ENCODE data around the gene RHOB. TPM values are rescaled to one million over a fixed set of nuclear protein-coding genes. Genes with fewer than 3 reads are reported as not detected.

Gene RHOB
- total RNA-seq, 4 donors from 2014 or later, result 809 to 1,532 (median 1,203) TPM

GRCh38 chr2:20409039-20409438 is 37.8 kb upstream of the RHOB start:
- H3K27me3 ChIP-seq, result no peaks in the 10 kb centered on the region
- TF ChIP-seq POLR2A (IDR thresholded peaks at IDR 0.05; ENCODE audit: low read depth), result no peak
- no peak for TF ChIP-seq POLR2AphosphoS5 (IDR thresholded peaks at IDR 0.05)
- TF ChIP-seq, protein P1, sequence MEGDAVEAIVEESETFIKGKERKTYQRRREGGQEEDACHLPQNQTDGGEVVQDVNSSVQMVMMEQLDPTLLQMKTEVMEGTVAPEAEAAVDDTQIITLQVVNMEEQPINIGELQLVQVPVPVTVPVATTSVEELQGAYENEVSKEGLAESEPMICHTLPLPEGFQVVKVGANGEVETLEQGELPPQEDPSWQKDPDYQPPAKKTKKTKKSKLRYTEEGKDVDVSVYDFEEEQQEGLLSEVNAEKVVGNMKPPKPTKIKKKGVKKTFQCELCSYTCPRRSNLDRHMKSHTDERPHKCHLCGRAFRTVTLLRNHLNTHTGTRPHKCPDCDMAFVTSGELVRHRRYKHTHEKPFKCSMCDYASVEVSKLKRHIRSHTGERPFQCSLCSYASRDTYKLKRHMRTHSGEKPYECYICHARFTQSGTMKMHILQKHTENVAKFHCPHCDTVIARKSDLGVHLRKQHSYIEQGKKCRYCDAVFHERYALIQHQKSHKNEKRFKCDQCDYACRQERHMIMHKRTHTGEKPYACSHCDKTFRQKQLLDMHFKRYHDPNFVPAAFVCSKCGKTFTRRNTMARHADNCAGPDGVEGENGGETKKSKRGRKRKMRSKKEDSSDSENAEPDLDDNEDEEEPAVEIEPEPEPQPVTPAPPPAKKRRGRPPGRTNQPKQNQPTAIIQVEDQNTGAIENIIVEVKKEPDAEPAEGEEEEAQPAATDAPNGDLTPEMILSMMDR (IDR thresholded peaks at IDR 0.05), result no peak
- TF ChIP-seq EP300 (IDR thresholded peaks at IDR 0.05), result no peak
- H3K27ac ChIP-seq (replicated peaks in 1 of 4), result no peak overlapping the region
- H3K4me3 ChIP-seq, result no peak overlapping the region
- no peak for DNase-seq (ENCODE audit: extremely low spot score)
- no peaks in the 10 kb centered on the region for H3K36me3 ChIP-seq
- peaks cover 0 to 27% (median 18%) of the 10 kb centered on the region in 4 donors for H3K9me3 ChIP-seq
- intact Hi-C loops (cut with DNase I), result no loop called here
- peaks cover 0 to 13% (median 3%) of the 10 kb centered on the region in 4 donors for H3K4me1 ChIP-seq

GRCh38 chr2:20410556-20411277 is 36.2 kb upstream of the RHOB start:
- no peak for DNase-seq (ENCODE audit: extremely low spot score)

GRCh38 chr2:20411361-20411894 is 35.4 kb upstream of the RHOB start:
- Histone ChIP-seq H3K4me1 (peaks cover 0 to 8% (median 0%) of the 10 kb centered on the region in 4 donors), H3K27ac (replicated peaks in 1 of 4) (peak overlapping the region in 1 of 4 donors; percentile 1), H3K27me3 (no peaks in the 10 kb centered on the region), H3K36me3 (no peaks in the 10 kb centered on the region), H3K9me3 (peaks cover 0 to 27% (median 18%) of the 10 kb centered on the region in 4 donors), H3K4me3 (no peak overlapping the region)
- peak; percentile 97 for DNase-seq (ENCODE audit: extremely low spot score)
- 71% methylated on average over 1 of the region's 3 CpGs for WGBS
- intact Hi-C loops (cut with DNase I), result no loop called here
- TF ChIP-seq POLR2A (IDR thresholded peaks at IDR 0.05; ENCODE audit: low read depth) (no peak), EP300 (IDR thresholded peaks at IDR 0.05) (no peak), POLR2AphosphoS5 (IDR thresholded peaks at IDR 0.05) (peak; percentile 65 to 75)
- TF ChIP-seq, protein P1 (IDR thresholded peaks at IDR 0.05), result peak; percentile 84 to 89 (median 89)

More at GRCh38 chr2:20410556-20411277, 36.2 kb upstream of the RHOB start:
- no peaks in the 10 kb centered on the region for H3K36me3 ChIP-seq
- intact Hi-C loops (cut with DNase I), result no loop called here
- TF ChIP-seq POLR2AphosphoS5 (IDR thresholded peaks at IDR 0.05) (no peak), POLR2A (IDR thresholded peaks at IDR 0.05; ENCODE audit: low read depth) (no peak), EP300 (IDR thresholded peaks at IDR 0.05) (no peak)
- TF ChIP-seq, protein P1 (IDR thresholded peaks at IDR 0.05), result no peak
- peaks cover 0 to 27% (median 18%) of the 10 kb centered on the region in 4 donors for H3K9me3 ChIP-seq
- peak overlapping the region in 1 of 4 donors; percentile 1 for H3K27ac ChIP-seq (replicated peaks in 1 of 4)
- WGBS, result 94% methylated on average over 3 of the region's 5 CpGs
- no peak overlapping the region for H3K4me3 ChIP-seq
- H3K4me1 ChIP-seq, result peaks cover 0 to 8% (median 0%) of the 10 kb centered on the region in 4 donors
- no peaks in the 10 kb centered on the region for H3K27me3 ChIP-seq

GRCh38 chr2:20414806-20415205 is 32.1 kb upstream of the RHOB start:
- Histone ChIP-seq H3K4me3 (no peak overlapping the region), H3K36me3 (no peaks in the 10 kb centered on the region), H3K9me3 (peaks cover 0 to 7% (median 3%) of the 10 kb centered on the region in 4 donors), H3K27ac (replicated peaks in 1 of 4) (no peak overlapping the region), H3K4me1 (peaks cover 3 to 26% (median 17%) of the 10 kb centered on the region in 4 donors), H3K27me3 (no peaks in the 10 kb centered on the region)
- intact Hi-C loops (cut with DNase I), result no loop called here
- DNase-seq (ENCODE audit: extremely low spot score), result no peak
- TF ChIP-seq POLR2AphosphoS5 (IDR thresholded peaks at IDR 0.05), result no peak
- TF ChIP-seq, protein P1 (IDR thresholded peaks at IDR 0.05), result no peak
- no peak for TF ChIP-seq POLR2A (IDR thresholded peaks at IDR 0.05; ENCODE audit: low read depth)
- TF ChIP-seq EP300 (IDR thresholded peaks at IDR 0.05), result no peak
- 87% methylated on average over 3 of the region's 3 CpGs for WGBS
